IMR-90 (cell line): ENCODE data around the gene C22orf39. TPM values are rescaled to one million over a fixed set of nuclear protein-coding genes. Genes with fewer than 3 reads are reported as not detected.

Experiments
- ATAC-seq: fragments of 200-7000 bp; cut with Tn5 transposase; 2 replicates; pipeline ENCODE4 v1.9.1; 2020; ENCODE audit warnings: low read depth, mild to moderate bottlenecking, moderate library complexity
- BruUV-seq: library from RNA; stranded (reverse); fragments of 400-500 nt; replicated peaks from 2 replicates; lab custom pipeline; 2021; lab: Mats Ljungman, UMichigan
- CTCF ChIA-PET: fragments of 300-600 bp; formaldehyde crosslinking; extraction: SDS; loops from one replicate; lab custom pipeline; 2021; ENCODE audit warnings: antibody characterized with exemption; lab: Yijun Ruan, JAX
- POLR2A ChIA-PET: fragments of 300-600 bp; sonication (Branson Sonifier 250); formaldehyde crosslinking; loops from one replicate; lab custom pipeline; 2022; ENCODE audit warnings: antibody characterized with exemption; ENCODE audit not compliant: unreplicated experiment; lab: Charles Lee
- DNase-seq: peaks from one replicate; pipeline ENCODE4 v3.0.0; 2013
- H2AFZ ChIP-seq: replicated peaks from 2 replicates; pipeline ENCODE3; 2013; ENCODE audit warnings: low read length, mild to moderate bottlenecking; ENCODE audit not compliant: poor library complexity
- H2AK5ac ChIP-seq: 2 replicates; pipeline ENCODE4 v1.6.1; 2013; ENCODE audit warnings: low read depth, low read length, inconsistent platforms
- H2AK9ac ChIP-seq: replicated peaks from 2 replicates; pipeline ENCODE3; 2013; ENCODE audit warnings: mild to moderate bottlenecking, low read depth, low read length, moderate library complexity; ENCODE audit not compliant: poor library complexity
- H2BK120ac ChIP-seq: 2 replicates; pipeline ENCODE4 v1.6.1; 2013; ENCODE audit warnings: low read depth, low read length, inconsistent platforms
- H2BK15ac ChIP-seq: 3 replicates; pipeline ENCODE4 v1.6.1; 2013; ENCODE audit warnings: low read depth, low read length, inconsistent platforms
- H2BK20ac ChIP-seq: 2 replicates; pipeline ENCODE4 v1.6.1; 2013; ENCODE audit warnings: low read depth, mild to moderate bottlenecking, inconsistent platforms, low read length, moderate library complexity
- H2BK5ac ChIP-seq: 2 replicates; pipeline ENCODE4 v1.6.1; 2013; ENCODE audit warnings: mild to moderate bottlenecking, low read depth, low read length, inconsistent platforms; ENCODE audit not compliant: poor library complexity, severe bottlenecking
- H3K14ac ChIP-seq: replicated peaks from 2 replicates; pipeline ENCODE4 v1.6.1; 2013; ENCODE audit warnings: low read depth, low read length, inconsistent platforms
- H3K18ac ChIP-seq: 2 replicates; pipeline ENCODE4 v1.6.1; 2013; ENCODE audit warnings: low read depth, low read length, control low read depth
- H3K23ac ChIP-seq: 2 replicates; pipeline ENCODE4 v1.6.1; 2013; ENCODE audit warnings: low read depth, low read length, inconsistent platforms
- H3K27ac ChIP-seq: 2 replicates; pipeline ENCODE4 v1.5.1; 2013; ENCODE audit warnings: mild to moderate bottlenecking, control low read depth, low read length; ENCODE audit not compliant: insufficient read depth
- H3K27me3 ChIP-seq: 2 replicates; pipeline ENCODE4 v1.6.1; 2013; ENCODE audit warnings: low read length; ENCODE audit not compliant: control insufficient read depth, insufficient read depth
- H3K36me3 ChIP-seq: 2 replicates; pipeline ENCODE4 v1.6.1; 2013; ENCODE audit warnings: low read length, mixed read lengths; ENCODE audit not compliant: control insufficient read depth, insufficient read depth
- H3K4ac ChIP-seq: 2 replicates; pipeline ENCODE4 v1.6.1; 2013; ENCODE audit warnings: low read depth, low read length, inconsistent platforms
- H3K4me1 ChIP-seq: 2 replicates; pipeline ENCODE4 v1.6.1; 2013; ENCODE audit warnings: low read length, mixed read lengths; ENCODE audit not compliant: control insufficient read depth, insufficient read depth
- H3K4me2 ChIP-seq: 2 replicates; pipeline ENCODE4 v1.6.1; 2013; ENCODE audit warnings: low read depth, mild to moderate bottlenecking, control low read depth, low read length, moderate library complexity
- H3K4me3 ChIP-seq: 2 replicates; pipeline ENCODE4 v1.5.1; 2013; ENCODE audit warnings: low read depth, mild to moderate bottlenecking, control low read depth, low read length, moderate library complexity; ENCODE audit not compliant: insufficient read depth
- H3K56ac ChIP-seq: 2 replicates; pipeline ENCODE4 v1.6.1; 2013; ENCODE audit warnings: low read length, inconsistent platforms; ENCODE audit not compliant: insufficient read depth; ENCODE audit errors: extremely low read depth
- H3K79me1 ChIP-seq, 2 experiments: 2 replicates each; pipeline ENCODE4 v1.6.1; 2013; ENCODE audit warnings: low read length in 2 of 2, inconsistent platforms in 1 of 2, low read depth in 1 of 2
- H3K9ac ChIP-seq: 2 replicates; pipeline ENCODE4 v1.6.1; 2013; ENCODE audit warnings: low read depth, low read length, control low read depth
- H3K9me1 ChIP-seq: 2 replicates; pipeline ENCODE4 v1.6.1; 2013; ENCODE audit warnings: low read length, inconsistent platforms; ENCODE audit not compliant: insufficient read depth
- H3K9me3 ChIP-seq: 2 replicates; pipeline ENCODE4 v1.6.1; 2013; ENCODE audit warnings: low read length; ENCODE audit not compliant: control insufficient read depth, insufficient read depth
- H4K20me1 ChIP-seq: 2 replicates; pipeline ENCODE4 v1.6.1; 2013; ENCODE audit warnings: low read length, inconsistent platforms; ENCODE audit not compliant: insufficient read depth
- H4K5ac ChIP-seq: 2 replicates; pipeline ENCODE4 v1.6.1; 2013; ENCODE audit warnings: mild to moderate bottlenecking, low read depth, low read length, control low read depth
- H4K8ac ChIP-seq, 2 experiments: 2 replicates each; pipeline ENCODE4 v1.6.1; 2013; ENCODE audit warnings: low read depth in 2 of 2, low read length in 2 of 2, control low read depth in 1 of 2, inconsistent platforms in 1 of 2
- H4K91ac ChIP-seq: 2 replicates; pipeline ENCODE4 v1.6.1; 2013; ENCODE audit warnings: low read depth, low read length, inconsistent platforms; ENCODE audit not compliant: insufficient read depth
- BHLHE40 ChIP-seq: fragments of 150-350 bp; IDR thresholded peaks from 2 replicates; pipeline ENCODE4 v1.6.1; 2016; ENCODE audit warnings: mild to moderate bottlenecking, low read depth, low read length
- CHD1 ChIP-seq: IDR thresholded peaks from 2 replicates; pipeline ENCODE4 v1.6.1; 2012; ENCODE audit warnings: low read depth, low read length, improper control_type of control experiment
- ELK1 ChIP-seq: fragments of 150-350 bp; IDR thresholded peaks from 2 replicates; pipeline ENCODE4 v1.6.1; 2016; ENCODE audit warnings: low read depth, mild to moderate bottlenecking, low read length, moderate library complexity, borderline replicate concordance
- MAFK ChIP-seq: IDR thresholded peaks from 2 replicates; pipeline ENCODE4 v1.6.1; 2012; ENCODE audit warnings: low read depth, low read length, improper control_type of control experiment
- NFE2L2 ChIP-seq: fragments of 150-350 bp; IDR thresholded peaks from 2 replicates; pipeline ENCODE4 v1.6.1; 2016; ENCODE audit warnings: low read depth, mild to moderate bottlenecking, low read length
- POLR2A ChIP-seq: IDR thresholded peaks from 2 replicates; pipeline ENCODE4 v1.6.1; 2012; ENCODE audit warnings: mild to moderate bottlenecking, low read depth, low read length
- RFX5 ChIP-seq: IDR thresholded peaks from 2 replicates; pipeline ENCODE4 v1.8.0; 2012; ENCODE audit warnings: low read depth, mild to moderate bottlenecking, low read length, moderate library complexity
- WGBS, 2 experiments: methylation state at CpG; one replicate each; pipeline versions ENCODE4 v1.1.5 to v1.1.7; 2013; ENCODE audit warnings: missing lambda C conversion rate in 2 of 2; ENCODE audit not compliant: insufficient read length in 1 of 2; ENCODE audit errors: extremely low coverage in 2 of 2; 5-methylcytosine and 5-hydroxymethylcytosine counted together
- dilution Hi-C: fragments of 300-500 bp; cut with HindIII; formaldehyde crosslinking; loops from one replicate; pipeline ENCODE4 v1.14.3; 2018; ENCODE audit warnings: low sequenced_read_pairs; ENCODE audit not compliant: unreplicated experiment
- in situ Hi-C: fragments of 300-500 bp; cut with MboI; formaldehyde crosslinking; loops from 3 replicates; pipeline ENCODE4 v1.14.3; 2019; ENCODE audit warnings: low sequenced_read_pairs, inconsistent platforms, mixed read lengths
- intact Hi-C: fragments of 100-400 bp; cut with micrococcal nuclease; formaldehyde crosslinking; loops from 2 replicates; pipeline ENCODE4 v1.10.0; 2022
- polyA plus RNA-seq, 3 experiments: library from polyadenylated mRNA; depleted of rRNA; stranded (reverse); fragments of >200 nt; gene quantifications; 2 replicates each; pipeline ENCODE4 v1.2.3, GENCODE V29; 2012; ENCODE audit warnings: low replicate concordance in 1 of 3
- total RNA-seq: library from RNA; depleted of rRNA; stranded (reverse); fragments of >200 nt; gene quantifications from 2 replicates; pipeline ENCODE4 v1.2.3, GENCODE V29; 2012

C22orf39 gene
- total and polyA plus RNA-seq, 2 of the 4 experiments (the other 2 are of a cell fraction): 8.2 to 8.9 TPM

GRCh38 chr22:19464546-19464945 lies 17.0 kb upstream of the C22orf39 start:
- WGBS, 2 experiments: no CpG with 5 or more reads among the region's 1 CpG
- 0 out of 2 replicates have a peak overlapping the region, but pooled peaks have one; percentile 59 for H3K23ac ChIP-seq
- no peaks in the 10 kb centered on the region for H3K27me3 ChIP-seq
- H2BK5ac ChIP-seq: peak overlapping the region; percentile 78
- H4K5ac ChIP-seq: no peak overlapping the region
- TF ChIP-seq POLR2A: no peak
- no peak for TF ChIP-seq CHD1
- TF ChIP-seq BHLHE40: no peak
- no peak for TF ChIP-seq NFE2L2
- no peak for TF ChIP-seq MAFK
- TF ChIP-seq ELK1: no peak
- no peak for TF ChIP-seq RFX5
- BruUV-seq: no TSS peak
- peaks cover 8% of the 10 kb centered on the region; the same call in 1 of the 2 replicates for H3K4me1 ChIP-seq
- H3K9me1 ChIP-seq: peaks cover 14% of the 10 kb centered on the region
- no peak for DNase-seq
- H3K9ac ChIP-seq: no peak overlapping the region
- no peak overlapping the region for H2BK120ac ChIP-seq
- peaks cover 51% of the 10 kb centered on the region for H3K36me3 ChIP-seq
- H3K4me2 ChIP-seq: no peak overlapping the region
- H3K18ac ChIP-seq: no peak overlapping the region
- no peak overlapping the region for H3K4ac ChIP-seq
- H3K4me3 ChIP-seq: no peak overlapping the region
- H4K8ac ChIP-seq: no peak overlapping the region; a peak in 1 of 4 replicates
- H2AK5ac ChIP-seq: no peak overlapping the region
- ChIA-PET POLR2A (no interaction called here), CTCF (interaction anchor here (0.8 to 1.5 kb wide), 2 partner anchors 9 to 165 kb away, joined by 4 read pairs; no protein-coding TSS in a partner anchor)
- no peak for ATAC-seq
- in situ Hi-C loops (no loop called here), intact Hi-C loops (no loop called here), dilution Hi-C loops (no loop called here)
- no peaks in the 10 kb centered on the region for H3K9me3 ChIP-seq
- H2BK20ac ChIP-seq: no peak overlapping the region
- H4K91ac ChIP-seq: no peak overlapping the region
- no peak overlapping the region for H2BK15ac ChIP-seq
- no peak overlapping the region for H3K56ac ChIP-seq
- H4K20me1 ChIP-seq: peaks cover 28% of the 10 kb centered on the region
- H2AFZ ChIP-seq: no peak overlapping the region
- no peak overlapping the region for H3K27ac ChIP-seq
- H2AK9ac ChIP-seq: no peak overlapping the region
- peaks cover 5 to 34% of the 10 kb centered on the region in 2 experiments for H3K79me1 ChIP-seq
- H3K14ac ChIP-seq: no peak overlapping the region
